Measurements from ENCODE around the gene PTP4A2. TPM values are rescaled to one million over a fixed set of nuclear protein-coding genes. Genes with fewer than 3 reads are reported as not detected.

The PTP4A2 gene
- polyA plus RNA-seq, 1 of the 3 experiments (the other 2 are of a cell fraction): 41.7 TPM

- TF ChIP-seq ZBTB33 (IDR thresholded peaks at IDR 0.05; ENCODE audit: borderline replicate concordance, low read depth) (no peak), MXI1 (IDR thresholded peaks at IDR 0.05; ENCODE audit: low read depth, low read length) (no peak)
Measured at GRCh38 chr1:31961536-31961935, 23.4 kb upstream of the PTP4A2 start (continued).

- no peak for DNase-seq
- no peaks in the 10 kb centered on the region for H3K9me2 ChIP-seq
- 89% methylated on average over 6 of the region's 6 CpGs for WGBS (ENCODE audit: low lambda C conversion rate)
- H3K27ac ChIP-seq (ENCODE audit: low read depth in 2 of 2, low read length in 1 of 2): no peak overlapping the region
- ChIA-PET POLR2A (no interaction called here), CTCF (interaction anchor here (0.8 to 1.2 kb wide), 3 partner anchors 17 to 245 kb away, joined by 3 read pairs; no protein-coding TSS in a partner anchor)
- no peaks in the 10 kb centered on the region for H3K27me3 ChIP-seq (ENCODE audit: insufficient read depth)
- H3K4me3 ChIP-seq (ENCODE audit: low read depth in 2 of 2, low read length in 1 of 2): no peak overlapping the region
- no peak overlapping the region for H3K9ac ChIP-seq
- H4K20me1 ChIP-seq (ENCODE audit: insufficient read depth): no peaks in the 10 kb centered on the region
- peaks cover 17% of the 10 kb centered on the region for H3F3A ChIP-seq (replicated peaks; ENCODE audit: insufficient read depth)
- TF ChIP-seq CHD2 (IDR thresholded peaks at IDR 0.05; ENCODE audit: low read length, partially characterized antibody) (no peak), IRF3 (IDR thresholded peaks at IDR 0.05; ENCODE audit: low read depth, low read length) (no peak), POLR2AphosphoS5 (IDR thresholded peaks at IDR 0.05; ENCODE audit: low read depth, low read length) (no peak), FOXJ3 (CRISPR knock-in tag; IDR thresholded peaks at IDR 0.05) (no peak), TAF1 (IDR thresholded peaks at IDR 0.05; ENCODE audit: borderline replicate concordance, low read depth, low read length) (no peak), SMC3 (IDR thresholded peaks at IDR 0.05; ENCODE audit: low read depth, low read length) (no peak), JUND (IDR thresholded peaks at IDR 0.05) (no peak), CTCF (IDR thresholded peaks at IDR 0.05) (no peak)
- no peaks in the 10 kb centered on the region for H3K79me2 ChIP-seq (ENCODE audit: insufficient read depth)
- H3K36me3 ChIP-seq (replicated peaks in 1 of 2; ENCODE audit: control insufficient read depth in 1 of 2, insufficient read depth in 2 of 2, low read length in 1 of 2): no peaks in the 10 kb centered on the region
- no peak overlapping the region for H2AFZ ChIP-seq (ENCODE audit: low read depth)
- peaks cover 0 to 13% of the 10 kb centered on the region in 2 experiments; a peak in 3 of 4 replicates for H3K4me1 ChIP-seq (ENCODE audit: control insufficient read depth in 1 of 2, insufficient read depth in 2 of 2, low read depth in 1 of 2, low read length in 1 of 2)
- H3K9me3 ChIP-seq: no peaks in the 10 kb centered on the region
- no peak overlapping the region for H3K4me2 ChIP-seq
Measured at GRCh38 chr1:31959521-31960340, 21.6 kb upstream of the PTP4A2 start.

Measured in SK-N-SH (cell line).